Astrocyte (in vitro differentiated cells and primary cell): ENCODE results near the gene SLC26A3.

Experiments used
- EZH2 ChIP-seq: IDR thresholded peaks from 2 replicates; pipeline ENCODE4 v1.6.1; 2012; ENCODE audit warnings: mild to moderate bottlenecking, low read length, inconsistent platforms; ENCODE audit not compliant: insufficient read depth
- TF ChIP-seq, protein P1 (sequence below): IDR thresholded peaks from 2 replicates; pipeline ENCODE4 v1.5.1; 2011; ENCODE audit warnings: low read depth, mild to moderate bottlenecking, inconsistent platforms, low read length, moderate library complexity; ENCODE audit not compliant: insufficient read depth

DNA sequence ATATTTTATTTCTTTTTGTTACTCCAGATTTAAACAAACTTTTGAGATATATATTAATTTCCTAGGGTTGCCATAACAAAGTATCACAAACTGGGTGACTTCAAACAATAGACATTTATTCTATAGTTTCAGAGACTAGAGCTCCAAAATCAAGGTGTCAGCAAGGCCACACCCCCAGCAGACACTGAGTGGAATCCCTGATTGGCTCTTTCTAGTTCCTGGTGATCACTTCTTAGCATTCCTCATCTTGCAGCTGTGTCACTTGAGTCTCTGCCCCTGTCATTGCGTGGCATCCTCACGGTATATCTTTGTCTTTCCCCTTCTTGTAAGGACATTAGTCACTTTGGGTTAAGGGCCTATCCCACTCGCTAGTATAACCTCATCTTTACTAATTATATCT is 7.6 kb upstream of the SLC26A3 start:
- TF ChIP-seq, protein P1, sequence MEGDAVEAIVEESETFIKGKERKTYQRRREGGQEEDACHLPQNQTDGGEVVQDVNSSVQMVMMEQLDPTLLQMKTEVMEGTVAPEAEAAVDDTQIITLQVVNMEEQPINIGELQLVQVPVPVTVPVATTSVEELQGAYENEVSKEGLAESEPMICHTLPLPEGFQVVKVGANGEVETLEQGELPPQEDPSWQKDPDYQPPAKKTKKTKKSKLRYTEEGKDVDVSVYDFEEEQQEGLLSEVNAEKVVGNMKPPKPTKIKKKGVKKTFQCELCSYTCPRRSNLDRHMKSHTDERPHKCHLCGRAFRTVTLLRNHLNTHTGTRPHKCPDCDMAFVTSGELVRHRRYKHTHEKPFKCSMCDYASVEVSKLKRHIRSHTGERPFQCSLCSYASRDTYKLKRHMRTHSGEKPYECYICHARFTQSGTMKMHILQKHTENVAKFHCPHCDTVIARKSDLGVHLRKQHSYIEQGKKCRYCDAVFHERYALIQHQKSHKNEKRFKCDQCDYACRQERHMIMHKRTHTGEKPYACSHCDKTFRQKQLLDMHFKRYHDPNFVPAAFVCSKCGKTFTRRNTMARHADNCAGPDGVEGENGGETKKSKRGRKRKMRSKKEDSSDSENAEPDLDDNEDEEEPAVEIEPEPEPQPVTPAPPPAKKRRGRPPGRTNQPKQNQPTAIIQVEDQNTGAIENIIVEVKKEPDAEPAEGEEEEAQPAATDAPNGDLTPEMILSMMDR: no peak
- TF ChIP-seq EZH2: no peak
